ENCODE results near the gene ALAS1. TPM values are rescaled to one million over a fixed set of nuclear protein-coding genes. Genes with fewer than 3 reads are reported as not detected.

The ALAS1 gene
- total and polyA plus RNA-seq, 10 donors = 13.0 to 40.8 (median 32.8) TPM

- intact Hi-C loops (cut with DNase I; ENCODE audit: low total_unique reads) = no loop called here
- Histone ChIP-seq H3K27ac (peak overlapping the region in 3 of 8 donors; percentile 96 to 98 (median 97)), H3K4me1 (peaks cover 26 to 84% (median 66%) of the 10 kb centered on the region in 6 donors), H3K36me3 (peaks cover 0 to under 1% (median 0%) of the 10 kb centered on the region in 6 donors), H3K9me3 (no peaks in the 10 kb centered on the region), H3K4me3 (no peak overlapping the region), H3K27me3 (replicated peaks in 1 of 7) (no peaks in the 10 kb centered on the region)
- TF ChIP-seq POLR2A (IDR thresholded peaks at IDR 0.05) = no peak
- no peak for TF ChIP-seq POLR2AphosphoS5 (IDR thresholded peaks at IDR 0.05)
- TF ChIP-seq, protein P1, sequence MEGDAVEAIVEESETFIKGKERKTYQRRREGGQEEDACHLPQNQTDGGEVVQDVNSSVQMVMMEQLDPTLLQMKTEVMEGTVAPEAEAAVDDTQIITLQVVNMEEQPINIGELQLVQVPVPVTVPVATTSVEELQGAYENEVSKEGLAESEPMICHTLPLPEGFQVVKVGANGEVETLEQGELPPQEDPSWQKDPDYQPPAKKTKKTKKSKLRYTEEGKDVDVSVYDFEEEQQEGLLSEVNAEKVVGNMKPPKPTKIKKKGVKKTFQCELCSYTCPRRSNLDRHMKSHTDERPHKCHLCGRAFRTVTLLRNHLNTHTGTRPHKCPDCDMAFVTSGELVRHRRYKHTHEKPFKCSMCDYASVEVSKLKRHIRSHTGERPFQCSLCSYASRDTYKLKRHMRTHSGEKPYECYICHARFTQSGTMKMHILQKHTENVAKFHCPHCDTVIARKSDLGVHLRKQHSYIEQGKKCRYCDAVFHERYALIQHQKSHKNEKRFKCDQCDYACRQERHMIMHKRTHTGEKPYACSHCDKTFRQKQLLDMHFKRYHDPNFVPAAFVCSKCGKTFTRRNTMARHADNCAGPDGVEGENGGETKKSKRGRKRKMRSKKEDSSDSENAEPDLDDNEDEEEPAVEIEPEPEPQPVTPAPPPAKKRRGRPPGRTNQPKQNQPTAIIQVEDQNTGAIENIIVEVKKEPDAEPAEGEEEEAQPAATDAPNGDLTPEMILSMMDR (IDR thresholded peaks at IDR 0.05 in 8 of 11, conservative IDR thresholded peaks at IDR 0.05 in 3 of 11) = no peak
- WGBS, 5 donors = 83 to 92% (median 87%) methylated on average over 4 of the region's 4 CpGs
- no peak for DNase-seq
Measured at GRCh38 chr3:52240886-52241370, 43.0 kb downstream of the ALAS1 start.

DNA sequence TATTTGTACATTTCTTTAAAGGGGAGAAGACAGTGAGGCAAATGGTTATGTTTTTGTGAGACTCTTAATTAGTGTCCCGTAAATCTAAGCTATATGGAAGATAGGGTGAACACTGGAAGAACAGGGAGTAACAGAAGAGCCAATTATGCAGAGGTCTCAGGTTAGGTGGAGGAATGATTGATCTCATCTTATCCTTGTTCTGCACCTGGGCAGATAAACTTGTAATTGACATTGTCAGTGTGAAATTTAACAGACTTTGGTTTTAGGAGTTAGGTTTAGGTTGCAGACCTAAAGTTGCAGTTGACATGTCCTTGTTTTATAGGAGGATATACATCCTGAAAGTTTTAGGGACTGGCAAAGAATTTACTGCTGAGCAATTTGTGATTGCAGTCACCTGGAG, 44.1 kb downstream of the ALAS1 start:
- no peak overlapping the region for H3K27ac ChIP-seq
- no peak for DNase-seq
- H3K4me3 ChIP-seq = no peak overlapping the region
- H3K36me3 ChIP-seq = no peaks in the 10 kb centered on the region
- H3K27me3 ChIP-seq (replicated peaks in 1 of 7) = no peaks in the 10 kb centered on the region
- H3K9me3 ChIP-seq = no peaks in the 10 kb centered on the region
- intact Hi-C loops (cut with DNase I; ENCODE audit: low total_unique reads) = no loop called here
- whole genome bisulfite sequencing, 5 donors = 88 to 100% (median 97%) methylated on average over 1 of the region's 1 CpG
- peaks cover 19 to 84% (median 67%) of the 10 kb centered on the region in 6 donors for H3K4me1 ChIP-seq
- TF ChIP-seq, protein P1 (IDR thresholded peaks at IDR 0.05 in 8 of 11, conservative IDR thresholded peaks at IDR 0.05 in 3 of 11) = no peak
- no peak for TF ChIP-seq POLR2A (IDR thresholded peaks at IDR 0.05)
- TF ChIP-seq POLR2AphosphoS5 (IDR thresholded peaks at IDR 0.05) = no peak

GRCh38 chr3:52243791-52244628, 46.0 kb downstream of the ALAS1 start:
- peak; percentile 21 to 65 (median 25) for TF ChIP-seq POLR2AphosphoS5 (IDR thresholded peaks at IDR 0.05)
- no peak for TF ChIP-seq POLR2A (IDR thresholded peaks at IDR 0.05)
- H3K9me3 ChIP-seq = no peaks in the 10 kb centered on the region
- 35 to 59% (median 41%) methylated on average over 6 to 9 of the region's 9 CpGs for WGBS, 5 donors
- peak; percentile 85 for DNase-seq
- H3K4me1 ChIP-seq = peaks cover 5 to 86% (median 65%) of the 10 kb centered on the region in 6 donors
- H3K27ac ChIP-seq = peak overlapping the region; percentile 76 to 98 (median 94)
- peaks cover 0 to 16% (median 7%) of the 10 kb centered on the region in 6 donors for H3K36me3 ChIP-seq
- intact Hi-C loops (cut with DNase I; ENCODE audit: low total_unique reads) = no loop called here
- H3K27me3 ChIP-seq (replicated peaks in 1 of 7) = no peaks in the 10 kb centered on the region
- peak overlapping the region in 2 of 8 donors; percentile 54 to 72 for H3K4me3 ChIP-seq

GRCh38 chr3:52245322-52246263, 47.6 kb downstream of the ALAS1 start, which contains the start of gene PPM1M:
TSS of gene PPM1M (plus strand) at chr3:52245759. CDS start at chr3:52245825, 66 bp downstream.
- H3K27ac ChIP-seq = peak within 1 kb of the TSS; percentile 76 to 98 (median 94)
- H3K9me3 ChIP-seq = no peaks in the 10 kb centered on the region
- peak within 1 kb of the TSS; percentile 46 to 72 (median 54) for H3K4me3 ChIP-seq
- peak; percentile 93 for DNase-seq
- 1 to 3% (median 1%) methylated on average over 19 to 98 of the region's 98 CpGs for WGBS, 5 donors
- H3K36me3 ChIP-seq = peaks cover 0 to 32% (median 22%) of the 10 kb centered on the region in 6 donors
- TF ChIP-seq POLR2AphosphoS5 (IDR thresholded peaks at IDR 0.05) (peak; percentile 34 to 73 (median 58)), POLR2A (IDR thresholded peaks at IDR 0.05) (peak in 1 of 3 donors; percentile 48)
- TF ChIP-seq, protein P1 (IDR thresholded peaks at IDR 0.05 in 8 of 11, conservative IDR thresholded peaks at IDR 0.05 in 3 of 11) = no peak
- intact Hi-C loops (cut with DNase I; ENCODE audit: low total_unique reads) = no loop called here
- no peaks in the 10 kb centered on the region for H3K27me3 ChIP-seq (replicated peaks in 1 of 7)
- H3K4me1 ChIP-seq = peaks cover 0 to 89% (median 56%) of the 10 kb centered on the region in 6 donors

Data from spleen (tissue), 11 donors.